PC-3 (cell line): ENCODE measurements around the gene CARD11. TPM values are rescaled to one million over a fixed set of nuclear protein-coding genes. Genes with fewer than 3 reads are reported as not detected.
"Not testable (repeated sequence)": the region's sequence is repeated elsewhere in the genome, so short reads cannot be mapped to it uniquely, and the experiment has no call there.

Source experiments
- ATAC-seq: fragments of 200-7000 bp; cut with Tn5 transposase; 2 replicates; pipeline ENCODE4 v1.9.1; 2020; ENCODE audit warnings: mild to moderate bottlenecking, moderate library complexity
- BruUV-seq: library from RNA; stranded (reverse); fragments of 400-500 nt; replicated peaks from 2 replicates; lab custom pipeline; 2021; lab: Mats Ljungman, UMichigan
- CTCF ChIA-PET: fragments of 300-600 bp; sonication (Branson Sonifier 250); formaldehyde crosslinking; loops from one replicate; lab custom pipeline; 2022; ENCODE audit warnings: antibody characterized with exemption; lab: Charles Lee
- POLR2A ChIA-PET: fragments of 300-600 bp; sonication (Branson Sonifier 250); formaldehyde crosslinking; loops from one replicate; lab custom pipeline; 2022; ENCODE audit warnings: antibody characterized with exemption; ENCODE audit not compliant: unreplicated experiment; lab: Charles Lee
- DNase-seq: peaks from one replicate; pipeline ENCODE4 v3.0.0-alpha.2; 2015
- H2AFZ ChIP-seq: fragments of 300-600 bp; sonication (generic); 2 replicates; pipeline ENCODE4 v1.6.0; 2016; ENCODE audit warnings: antibody characterized with exemption, low read length
- H3F3A ChIP-seq: fragments of 300-600 bp; sonication (generic); one replicate; pipeline ENCODE4 v1.6.0; 2017; ENCODE audit warnings: antibody characterized with exemption, low read length, control low read depth, mild to moderate bottlenecking; ENCODE audit not compliant: unreplicated experiment
- H3K27ac ChIP-seq: fragments of 300-600 bp; sonication (generic); 2 replicates; pipeline ENCODE4 v1.5.1; 2016; ENCODE audit warnings: mild to moderate bottlenecking, low read length
- H3K27me3 ChIP-seq: fragments of 300-600 bp; sonication (generic); 2 replicates; pipeline ENCODE4 v1.6.1; 2016; ENCODE audit warnings: low read length, mixed read lengths
- H3K36me3 ChIP-seq: fragments of 300-600 bp; sonication (generic); 2 replicates; pipeline ENCODE4 v1.6.1; 2016; ENCODE audit warnings: low read depth, mixed run types, low read length, mixed read lengths
- H3K4me1 ChIP-seq: fragments of 300-600 bp; sonication (generic); 2 replicates; pipeline ENCODE4 v1.5.1; 2016; ENCODE audit warnings: low read length; ENCODE audit not compliant: insufficient read depth
- H3K4me2 ChIP-seq: fragments of 300-600 bp; sonication (generic); 2 replicates; pipeline ENCODE4 v1.6.0; 2016; ENCODE audit warnings: low read length
- H3K4me3 ChIP-seq: fragments of 300-600 bp; sonication (generic); 2 replicates; pipeline ENCODE4 v1.5.1; 2016; ENCODE audit warnings: mild to moderate bottlenecking, low read length, mixed read lengths
- H3K79me2 ChIP-seq: fragments of 300-600 bp; sonication (generic); 2 replicates; pipeline ENCODE4 v1.6.1; 2017; ENCODE audit warnings: low read length, mixed read lengths
- H3K9ac ChIP-seq: fragments of 300-600 bp; sonication (generic); 2 replicates; pipeline ENCODE4 v1.6.0; 2016; ENCODE audit warnings: mild to moderate bottlenecking, low read length
- H3K9me2 ChIP-seq: fragments of 300-600 bp; sonication (generic); replicated peaks from 2 replicates; pipeline ENCODE4 v1.6.1; 2016; ENCODE audit warnings: mixed run types, low read length, mixed read lengths
- H3K9me3 ChIP-seq: fragments of 300-600 bp; sonication (generic); 2 replicates; pipeline ENCODE4 v1.6.1; 2016; ENCODE audit warnings: low read length, mixed read lengths
- H4K20me1 ChIP-seq: fragments of 300-600 bp; sonication (generic); 2 replicates; pipeline ENCODE4 v1.6.1; 2016; ENCODE audit warnings: low read length, mixed read lengths
- CTCF ChIP-seq: fragments of 300-600 bp; sonication (generic); conservative IDR thresholded peaks from 2 replicates; pipeline ENCODE4 v1.5.1; 2017; ENCODE audit warnings: antibody characterized with exemption, low read depth, mild to moderate bottlenecking, low read length
- EZH2 ChIP-seq: fragments of 300-600 bp; sonication (generic); IDR thresholded peaks from one replicate; pipeline ENCODE4 v1.6.1; 2017; ENCODE audit warnings: antibody characterized with exemption, mild to moderate bottlenecking, low read length; ENCODE audit not compliant: unreplicated experiment
- EZH2phosphoT487 ChIP-seq: fragments of 300-600 bp; sonication (generic); IDR thresholded peaks from 2 replicates; pipeline ENCODE4 v1.6.1; 2018; ENCODE audit warnings: mild to moderate bottlenecking, antibody characterized with exemption, low read length, borderline replicate concordance
- intact Hi-C: fragments of 100-400 bp; cut with micrococcal nuclease; formaldehyde crosslinking; loops from 2 replicates; pipeline ENCODE4 v1.9.0; 2023
- total RNA-seq: library from RNA; depleted of rRNA; stranded (reverse); fragments of >200 nt; gene quantifications from 2 replicates; pipeline ENCODE4 v1.2.3, GENCODE V29; 2014

Gene CARD11
- total RNA-seq, 1 experiment from 2014 or later = not detected

DNA sequence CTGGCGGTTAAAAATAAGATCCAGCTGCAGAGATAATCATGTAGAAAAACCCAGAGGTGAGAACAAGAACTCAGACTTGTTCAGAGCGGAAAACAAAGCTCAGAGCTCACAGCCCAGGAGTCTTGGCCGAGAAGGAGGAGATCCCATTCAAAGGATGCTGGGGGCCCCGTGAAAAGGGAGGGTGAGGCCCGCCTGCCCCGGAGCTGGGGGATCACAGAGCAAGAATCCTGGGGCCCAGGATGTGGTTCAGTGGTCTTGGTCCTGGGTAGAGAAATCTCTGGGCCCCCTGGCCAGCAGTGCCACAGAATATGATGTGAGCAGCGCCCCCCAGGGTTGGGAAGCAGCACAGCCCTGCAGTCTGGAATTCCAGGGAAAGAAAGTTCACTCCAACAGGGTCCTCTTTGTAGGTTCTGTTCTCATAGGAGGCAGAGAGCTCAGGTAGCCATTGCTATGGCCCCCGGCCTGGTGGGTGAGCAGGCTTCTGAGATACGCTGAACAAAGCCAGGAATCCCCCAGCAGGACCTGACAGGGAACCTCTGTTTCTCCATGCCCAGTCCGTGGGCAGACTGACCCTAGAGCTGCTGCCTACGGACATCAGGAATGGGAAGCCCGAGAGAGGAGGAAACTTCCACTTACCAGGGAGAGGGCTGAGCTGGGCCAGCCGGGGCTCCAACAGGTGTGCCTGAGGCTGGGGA is 121.9 kb downstream of the CARD11 start:
- intact Hi-C loops = no loop called here
- Histone ChIP-seq H3K36me3 (no peaks in the 10 kb centered on the region), H3K4me1 (peaks cover 5% of the 10 kb centered on the region), H2AFZ (no peak overlapping the region), H3K27ac (no peak overlapping the region), H3K4me3 (no peak overlapping the region), H3F3A (no peaks in the 10 kb centered on the region), H3K79me2 (no peaks in the 10 kb centered on the region), H3K27me3 (peaks cover 5% of the 10 kb centered on the region; the same call in 1 of the 2 replicates), H3K9me3 (no peaks in the 10 kb centered on the region), H4K20me1 (no peaks in the 10 kb centered on the region), H3K9me2 (no peaks in the 10 kb centered on the region), H3K4me2 (peak overlapping the region; percentile 62; the same call in 1 of the 2 replicates), H3K9ac (no peak overlapping the region)
- ChIA-PET CTCF (interaction anchor here (0.6 kb wide), 2 partner anchors 75 to 77 kb away, joined by 3 to 8 read pairs; no protein-coding TSS in a partner anchor), POLR2A (no interaction called here)
- BruUV-seq = no TSS peak
- peak; percentile 64 for TF ChIP-seq CTCF
- TF ChIP-seq EZH2phosphoT487 = no peak
- DNase-seq (peak; percentile 12), ATAC-seq (peak; percentile 27; the same call in 1 of the 2 replicates)

DNA sequence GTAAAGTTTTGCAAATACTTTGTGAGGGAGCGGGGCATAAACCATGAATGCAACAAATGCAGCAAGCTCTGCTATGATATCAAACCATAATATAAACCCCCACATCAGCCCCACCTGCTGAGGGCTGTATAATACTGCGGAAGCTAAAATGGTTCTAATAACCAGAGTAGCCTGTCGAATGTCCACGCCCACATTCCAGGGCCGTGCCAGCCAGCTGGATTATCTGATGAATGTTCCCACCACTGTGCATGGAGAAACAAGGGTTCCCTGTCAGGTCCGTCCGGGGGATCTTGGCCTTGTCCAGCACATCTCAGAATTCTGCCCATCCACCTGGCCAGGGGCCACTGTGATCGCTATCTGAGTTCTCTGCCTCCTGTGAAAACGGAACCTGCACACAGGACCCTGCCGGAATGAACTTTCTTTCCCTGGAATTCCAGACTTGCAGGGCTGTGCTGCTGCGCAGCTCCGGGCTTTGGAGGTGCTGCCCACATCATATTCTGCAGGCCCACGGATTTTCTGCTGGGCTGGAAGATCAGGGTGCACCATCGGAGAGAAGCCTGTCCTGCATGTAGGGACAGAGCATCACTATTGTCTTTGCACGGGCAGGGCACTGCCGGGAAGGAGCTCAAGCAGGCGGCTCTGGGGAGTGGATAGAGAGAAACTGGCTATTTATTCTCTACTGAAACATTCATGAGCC is 122.6 kb downstream of the CARD11 start:
- Histone ChIP-seq H4K20me1 (no peaks in the 10 kb centered on the region), H3K79me2 (no peaks in the 10 kb centered on the region), H2AFZ (no peak overlapping the region), H3K9ac (no peak overlapping the region), H3K4me1 (peaks cover 5% of the 10 kb centered on the region), H3F3A (no peaks in the 10 kb centered on the region), H3K9me3 (no peaks in the 10 kb centered on the region), H3K36me3 (no peaks in the 10 kb centered on the region), H3K27ac (no peak overlapping the region), H3K9me2 (no peaks in the 10 kb centered on the region), H3K4me2 (peak overlapping the region; percentile 62), H3K4me3 (no peak overlapping the region), H3K27me3 (peaks cover 7% of the 10 kb centered on the region; the same call in 1 of the 2 replicates)
- BruUV-seq = no TSS peak
- ChIA-PET POLR2A (no interaction called here), CTCF (interaction anchor here (0.6 kb wide), 2 partner anchors 74 to 77 kb away, joined by 3 to 8 read pairs; no protein-coding TSS in a partner anchor)
- peak; percentile 72 for ATAC-seq
- DNase-seq = peak; percentile 52
- TF ChIP-seq EZH2 = no peak
- TF ChIP-seq CTCF = no peak
- no peak for TF ChIP-seq EZH2phosphoT487
- intact Hi-C loops = no loop called here

DNA sequence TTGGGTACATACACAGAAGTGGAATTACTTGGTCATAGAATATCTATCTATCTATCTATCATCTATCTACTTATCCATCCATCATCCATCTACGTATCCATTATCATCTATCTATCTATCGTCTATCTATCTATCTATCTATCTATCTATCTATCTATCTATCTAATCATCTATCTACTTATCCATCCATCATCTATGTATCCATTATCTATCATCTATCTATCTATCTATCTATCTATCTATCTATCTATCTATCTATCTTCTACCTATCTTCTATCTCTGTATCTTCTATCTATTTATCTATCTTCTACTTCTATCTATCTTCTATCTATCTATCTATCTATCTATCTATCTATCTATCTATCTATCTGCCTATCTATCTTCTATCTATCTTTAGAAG is 123.2 kb downstream of the CARD11 start:
- H3K27ac ChIP-seq, H3K9me3 ChIP-seq, H3F3A ChIP-seq, H3K4me1 ChIP-seq, H2AFZ ChIP-seq, CTCF ChIA-PET, intact Hi-C loops, H3K9me2 ChIP-seq, POLR2A ChIA-PET, ATAC-seq, H4K20me1 ChIP-seq, H3K79me2 ChIP-seq, H3K4me3 ChIP-seq, H3K36me3 ChIP-seq, H3K9ac ChIP-seq, BruUV-seq, H3K4me2 ChIP-seq, DNase-seq: not testable (repeated sequence)
- peaks cover 10% of the 10 kb centered on the region; the same call in 1 of the 2 replicates for H3K27me3 ChIP-seq
